HL-60 (cell line): ENCODE results near the gene NFASC.

Experiments used
- CTCF ChIP-seq: IDR thresholded peaks from one replicate; pipeline ENCODE4 v1.5.1; 2011; ENCODE audit warnings: low read length, control low read depth, inconsistent platforms; ENCODE audit not compliant: insufficient read depth
- GABPA ChIP-seq: IDR thresholded peaks from 2 replicates; pipeline ENCODE4 v1.6.1; 2012; ENCODE audit warnings: low read depth

- TF ChIP-seq CTCF (no peak), GABPA (no peak)
These were observed 146.3 kb downstream of the NFASC start for GRCh38 chr1:205017001-205017400.
